Endothelial cell of umbilical vein (primary cell): ENCODE measurements around the gene STAT5B. TPM values are rescaled to one million over a fixed set of nuclear protein-coding genes. Genes with fewer than 3 reads are reported as not detected.
A peak's percentile ranks its signal among the peaks of the same experiment; 100 is the strongest.

ENCODE experiments used
- BruUV-seq: library from RNA; stranded (reverse); fragments of 400-500 nt; replicated peaks from 2 replicates; lab custom pipeline; 2021; lab: Mats Ljungman, UMichigan
- CTCF ChIA-PET: fragments of 300-600, 350-600 bp; sonication (Branson Sonifier 250); formaldehyde crosslinking; loops from one replicate; lab custom pipeline; 2021; ENCODE audit warnings: antibody characterized with exemption, inconsistent platforms; lab: Charles Lee
- POLR2A ChIA-PET: fragments of 300-600, 350-600 bp; sonication (Branson Sonifier 250); formaldehyde crosslinking; loops from one replicate; lab custom pipeline; 2021; ENCODE audit warnings: antibody characterized with exemption, inconsistent platforms; lab: Charles Lee
- DNase-seq: peaks from one replicate; pipeline ENCODE4 v3.0.0-alpha.2; 2011; ENCODE audit warnings: low read depth, low spot score
- FAIRE-seq: peaks from 2 replicates; lab custom pipeline; 2011; peaks lifted over from hg19 to GRCh38; lab: Jason Lieb, UNC
- H2AFZ ChIP-seq: 2 replicates; pipeline ENCODE4 v1.6.0; 2012; ENCODE audit warnings: low read depth, low read length, control low read depth, inconsistent platforms
- H3K27ac ChIP-seq: 2 replicates; pipeline ENCODE4 v1.5.1; 2011; ENCODE audit warnings: low read depth, mild to moderate bottlenecking, control low read depth, low read length, moderate library complexity; ENCODE audit not compliant: insufficient read depth
- H3K27me3 ChIP-seq, 2 experiments: 2 replicates each; pipeline versions ENCODE4 v1.6.0 to v1.6.1; 2011; ENCODE audit warnings: low read length in 2 of 2, mixed read lengths in 1 of 2; ENCODE audit not compliant: control insufficient read depth in 2 of 2, insufficient read depth in 2 of 2
- H3K36me3 ChIP-seq, 2 experiments: 2 replicates in 1 of 2; 3 replicates in 1 of 2; pipeline ENCODE4 v1.5.1; 2011; ENCODE audit warnings: low read length in 2 of 2, mild to moderate bottlenecking in 1 of 2, moderate library complexity in 1 of 2; ENCODE audit not compliant: control insufficient read depth in 2 of 2, insufficient read depth in 2 of 2; ENCODE audit errors: extremely low read depth in 1 of 2
- H3K4me1 ChIP-seq: 3 replicates; pipeline ENCODE4 v1.5.1; 2011; ENCODE audit warnings: mild to moderate bottlenecking, low read length; ENCODE audit not compliant: control insufficient read depth, insufficient read depth; ENCODE audit errors: extremely low read depth
- H3K4me2 ChIP-seq: 2 replicates; pipeline ENCODE4 v1.6.1; 2011; ENCODE audit warnings: low read length, control low read depth, mixed read lengths; ENCODE audit not compliant: insufficient read depth
- H3K4me3 ChIP-seq, 3 experiments: fragments of 200-600 bp in 1 of 3; sonication (generic), shearing (Covaris generic) in 1 of 3; replicated peaks in 1 of 3; 2 replicates each; pipeline ENCODE4 v1.5.1; 2011 to 2016; ENCODE audit warnings: control low read depth in 3 of 3, low read length in 3 of 3, mild to moderate bottlenecking in 2 of 3, inconsistent platforms in 1 of 3, low read depth in 1 of 3, moderate library complexity in 1 of 3; ENCODE audit not compliant: insufficient read depth in 1 of 3
- H3K79me2 ChIP-seq: 2 replicates; pipeline ENCODE4 v1.6.0; 2012; ENCODE audit warnings: low read length, inconsistent platforms; ENCODE audit not compliant: control insufficient read depth, insufficient read depth
- H3K9ac ChIP-seq: replicated peaks from 2 replicates; pipeline ENCODE3; 2011; ENCODE audit warnings: low read length, control low read depth; ENCODE audit not compliant: insufficient read depth; ENCODE audit errors: extremely low read depth
- H3K9me1 ChIP-seq: replicated peaks from 3 replicates; pipeline ENCODE4 v1.6.0; 2011; ENCODE audit warnings: mild to moderate bottlenecking, low read length; ENCODE audit not compliant: control insufficient read depth, insufficient read depth; ENCODE audit errors: extremely low read depth
- H3K9me3 ChIP-seq: replicated peaks from 2 replicates; pipeline ENCODE4 v1.5.1; 2012; ENCODE audit warnings: low read length, inconsistent platforms; ENCODE audit not compliant: control insufficient read depth, insufficient read depth
- H4K20me1 ChIP-seq: replicated peaks from 2 replicates; pipeline ENCODE3; 2011; ENCODE audit warnings: mild to moderate bottlenecking, low read length; ENCODE audit not compliant: control insufficient read depth, insufficient read depth; ENCODE audit errors: extremely low read depth
- EZH2 ChIP-seq: IDR thresholded peaks from 2 replicates; pipeline ENCODE4 v1.6.1; 2012; ENCODE audit warnings: borderline replicate concordance, low read depth, mild to moderate bottlenecking, moderate library complexity, low read length, inconsistent platforms; ENCODE audit not compliant: severe bottlenecking
- FOS ChIP-seq: IDR thresholded peaks from 2 replicates; pipeline ENCODE4 v1.6.1; 2011; ENCODE audit warnings: mild to moderate bottlenecking, low read length, moderate library complexity, borderline replicate concordance; ENCODE audit not compliant: insufficient read depth
- GATA2 ChIP-seq: IDR thresholded peaks from 2 replicates; pipeline ENCODE4 v1.7.0; 2011; ENCODE audit warnings: low read depth, mild to moderate bottlenecking, moderate library complexity, mixed read lengths, low read length; ENCODE audit not compliant: insufficient read length, insufficient read depth
- JUN ChIP-seq: IDR thresholded peaks from 2 replicates; pipeline ENCODE4 v1.6.1; 2011; ENCODE audit warnings: borderline replicate concordance, low read depth; ENCODE audit not compliant: insufficient read length, insufficient read depth
- MYC ChIP-seq: IDR thresholded peaks from one replicate; pipeline ENCODE4 v1.6.1; 2011; ENCODE audit warnings: mild to moderate bottlenecking, low read depth, low read length
- POLR2A ChIP-seq: IDR thresholded peaks from 2 replicates; pipeline ENCODE4 v1.6.1; 2012; ENCODE audit warnings: low read depth, mild to moderate bottlenecking, control low read depth, low read length
- POLR2AphosphoS5 ChIP-seq: IDR thresholded peaks from 2 replicates; pipeline ENCODE4 v1.6.1; 2012; ENCODE audit warnings: low read depth, mild to moderate bottlenecking, control low read depth, low read length, moderate library complexity; ENCODE audit not compliant: insufficient read depth
- dilution Hi-C: fragments of 300-500 bp; cut with MboI; formaldehyde crosslinking; loops from one replicate; pipeline ENCODE4 v1.15.0; 2019; ENCODE audit warnings: low sequenced_read_pairs; ENCODE audit not compliant: extremely low pct_ligation_motif_present
- intact Hi-C: fragments of 100-400 bp; cut with micrococcal nuclease; formaldehyde crosslinking; loops from one replicate; pipeline ENCODE4 v1.10.0; 2022
- polyA plus RNA-seq, 4 experiments: library from polyadenylated mRNA; depleted of rRNA in 3 of 4; stranded (reverse) in 3 of 4; unstranded in 1 of 4; fragments of >200 nt; gene quantifications; 2 replicates each; pipeline versions ENCODE4 v1.2.1 to v1.2.3, GENCODE V29; 2011 to 2012; ENCODE audit warnings: missing spikeins in 1 of 4
- total RNA-seq: library from RNA; stranded (reverse); gene quantifications from 2 replicates; pipeline ENCODE4 v1.2.3, GENCODE V29; 2021
- TF ChIP-seq, protein P1 (sequence below): IDR thresholded peaks from 2 replicates; pipeline ENCODE4 v1.6.1; 2011; ENCODE audit not compliant: insufficient read depth, insufficient read length
- TF ChIP-seq, protein P2 (sequence below), 2 donors: IDR thresholded peaks; 1 replicate in 1 of 2; 2 replicates in 1 of 2; pipeline ENCODE4 v1.5.1; 2011; ENCODE audit warnings: low read length in 2 of 2, mild to moderate bottlenecking in 2 of 2, moderate library complexity in 2 of 2, control low read depth in 1 of 2, inconsistent platforms in 1 of 2, low read depth in 1 of 2; ENCODE audit not compliant: insufficient read depth in 1 of 2; ENCODE audit errors: extremely low read depth in 1 of 2

Gene STAT5B
- total and polyA plus RNA-seq, 2 donors (not counting 3 experiments of a cell fraction or from before 2014, with no cell fraction given) = 43.3 to 53.7 TPM

GRCh38 chr17:42252597-42253550, 23.3 kb downstream of the STAT5B start:
- Histone ChIP-seq H4K20me1 (no peaks in the 10 kb centered on the region), H2AFZ (no peak overlapping the region), H3K4me1 (peaks cover 43% of the 10 kb centered on the region), H3K9me3 (no peaks in the 10 kb centered on the region), H3K9ac (peak overlapping the region; percentile 25), H3K4me3 (peak overlapping the region in 1 of 3 experiments; percentile 26), H3K36me3 (no peaks in the 10 kb centered on the region), H3K27ac (peak overlapping the region; percentile 81), H3K4me2 (peak overlapping the region; percentile 75), H3K27me3 (no peaks in the 10 kb centered on the region), H3K79me2 (peaks cover 30% of the 10 kb centered on the region), H3K9me1 (no peaks in the 10 kb centered on the region)
- DNase-seq (peak; percentile 93), FAIRE-seq (peak; percentile 73)
- ChIA-PET CTCF (interaction anchor here (0.8 to 7.7 kb wide), 2 partner anchors 30 to 265 kb away, joined by 3 to 107 read pairs; no protein-coding TSS in a partner anchor), POLR2A (interaction anchor here (0.6 kb wide), 1 partner anchor 14 kb away, joined by 3 read pairs; no protein-coding TSS in a partner anchor)
- intact Hi-C loops (loop anchor here (2.0 kb wide), 1 partner anchor 22 kb away; no protein-coding TSS in a partner anchor), dilution Hi-C loops (no loop called here)
- BruUV-seq = TSS peak; percentile 40
- no peak for TF ChIP-seq POLR2A
- TF ChIP-seq JUN = peak; percentile 91
- TF ChIP-seq FOS = peak; percentile 84
- TF ChIP-seq, protein P1, sequence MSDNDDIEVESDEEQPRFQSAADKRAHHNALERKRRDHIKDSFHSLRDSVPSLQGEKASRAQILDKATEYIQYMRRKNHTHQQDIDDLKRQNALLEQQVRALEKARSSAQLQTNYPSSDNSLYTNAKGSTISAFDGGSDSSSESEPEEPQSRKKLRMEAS = no peak
- no peak for TF ChIP-seq POLR2AphosphoS5
- TF ChIP-seq EZH2 = no peak
- TF ChIP-seq GATA2 = no peak
- no peak for TF ChIP-seq MYC
- TF ChIP-seq, protein P2, sequence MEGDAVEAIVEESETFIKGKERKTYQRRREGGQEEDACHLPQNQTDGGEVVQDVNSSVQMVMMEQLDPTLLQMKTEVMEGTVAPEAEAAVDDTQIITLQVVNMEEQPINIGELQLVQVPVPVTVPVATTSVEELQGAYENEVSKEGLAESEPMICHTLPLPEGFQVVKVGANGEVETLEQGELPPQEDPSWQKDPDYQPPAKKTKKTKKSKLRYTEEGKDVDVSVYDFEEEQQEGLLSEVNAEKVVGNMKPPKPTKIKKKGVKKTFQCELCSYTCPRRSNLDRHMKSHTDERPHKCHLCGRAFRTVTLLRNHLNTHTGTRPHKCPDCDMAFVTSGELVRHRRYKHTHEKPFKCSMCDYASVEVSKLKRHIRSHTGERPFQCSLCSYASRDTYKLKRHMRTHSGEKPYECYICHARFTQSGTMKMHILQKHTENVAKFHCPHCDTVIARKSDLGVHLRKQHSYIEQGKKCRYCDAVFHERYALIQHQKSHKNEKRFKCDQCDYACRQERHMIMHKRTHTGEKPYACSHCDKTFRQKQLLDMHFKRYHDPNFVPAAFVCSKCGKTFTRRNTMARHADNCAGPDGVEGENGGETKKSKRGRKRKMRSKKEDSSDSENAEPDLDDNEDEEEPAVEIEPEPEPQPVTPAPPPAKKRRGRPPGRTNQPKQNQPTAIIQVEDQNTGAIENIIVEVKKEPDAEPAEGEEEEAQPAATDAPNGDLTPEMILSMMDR (IDR thresholded peaks at IDR 0.05; ENCODE audit: extremely low read depth in 1 of 2, insufficient read depth in 1 of 2, low read depth in 1 of 2, low read length in 2 of 2) = no peak
